GM18502 (cell line): Measurements from ENCODE around the gene TMEM240.
"Not testable (repeated sequence)": the region's sequence is repeated elsewhere in the genome, so short reads cannot be mapped to it uniquely, and the experiment has no call there.

Experiments
- ATAC-seq: cut with Tn5 transposase; IDR thresholded peaks from one replicate; pipeline ENCODE4 v1.9.1; 2021; ENCODE audit warnings: mild to moderate bottlenecking; ENCODE audit not compliant: unreplicated experiment, poor library complexity

The TMEM240 gene

GRCh38 chr1:1527092-1527816 is 13.2 kb downstream of the TMEM240 start:
- no peak for ATAC-seq

- ATAC-seq, result not testable (repeated sequence)
These were observed 13.9 kb downstream of the TMEM240 start for GRCh38 chr1:1526476-1526875.

DNA sequence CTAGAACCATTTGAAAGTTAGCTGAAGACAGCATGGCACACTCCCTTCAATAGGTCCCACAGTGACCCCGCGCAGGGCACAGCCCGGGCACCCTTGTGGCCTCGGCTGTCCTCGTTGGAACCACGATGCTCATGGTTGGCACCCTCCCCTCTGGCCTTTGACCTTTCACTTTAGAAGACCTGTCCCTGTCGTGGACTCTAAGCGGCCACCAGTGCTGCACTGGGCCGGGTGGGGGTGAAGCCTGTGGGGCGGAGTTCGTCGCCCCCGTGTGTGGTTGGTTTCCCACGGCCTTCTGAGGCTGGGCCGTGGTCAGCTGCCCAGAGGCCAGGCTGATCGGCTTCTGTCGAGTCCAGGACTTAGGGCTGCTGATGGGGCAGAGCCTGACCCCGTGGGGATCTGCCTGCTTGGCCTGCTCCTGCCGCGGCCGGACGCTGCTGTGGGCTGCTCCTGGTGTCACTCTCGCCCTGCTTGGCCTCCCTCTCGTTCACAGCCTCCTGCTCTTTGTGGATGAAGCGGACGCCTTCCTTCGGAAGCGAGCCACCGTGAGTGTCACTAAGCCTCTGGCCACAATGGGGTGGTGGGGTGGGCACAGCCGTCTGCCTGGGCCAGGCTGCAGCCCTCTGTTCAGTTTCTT is 15.6 kb downstream of the TMEM240 start:
- ATAC-seq, result not testable (repeated sequence)

- not testable (repeated sequence) for ATAC-seq
These were observed 16.8 kb downstream of the TMEM240 start for GRCh38 chr1:1523651-1524050.

DNA sequence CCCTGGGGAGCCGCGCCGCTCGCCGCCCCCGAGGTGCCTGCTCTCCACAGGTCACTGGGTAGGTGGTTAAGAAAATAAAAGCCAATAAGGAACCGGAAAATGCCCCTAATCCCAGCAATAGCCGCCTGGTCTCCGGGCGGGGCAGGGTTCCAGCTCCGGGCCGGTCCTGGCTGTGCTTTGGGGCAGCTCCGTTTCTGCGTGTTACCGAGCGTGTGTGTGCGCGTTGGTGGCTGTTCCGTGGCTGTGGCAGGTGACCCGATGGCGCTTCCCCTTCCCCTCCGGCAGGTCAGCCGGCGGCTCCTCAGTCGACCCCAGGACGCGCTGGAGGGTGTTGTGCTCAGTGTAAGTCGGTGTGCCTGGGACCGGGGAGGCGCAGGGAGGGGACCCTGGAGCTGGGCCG is 17.2 kb downstream of the TMEM240 start:
- ATAC-seq, result not testable (repeated sequence)

- not testable (repeated sequence) for ATAC-seq
These were observed 17.9 kb downstream of the TMEM240 start for GRCh38 chr1:1522536-1522935.

DNA sequence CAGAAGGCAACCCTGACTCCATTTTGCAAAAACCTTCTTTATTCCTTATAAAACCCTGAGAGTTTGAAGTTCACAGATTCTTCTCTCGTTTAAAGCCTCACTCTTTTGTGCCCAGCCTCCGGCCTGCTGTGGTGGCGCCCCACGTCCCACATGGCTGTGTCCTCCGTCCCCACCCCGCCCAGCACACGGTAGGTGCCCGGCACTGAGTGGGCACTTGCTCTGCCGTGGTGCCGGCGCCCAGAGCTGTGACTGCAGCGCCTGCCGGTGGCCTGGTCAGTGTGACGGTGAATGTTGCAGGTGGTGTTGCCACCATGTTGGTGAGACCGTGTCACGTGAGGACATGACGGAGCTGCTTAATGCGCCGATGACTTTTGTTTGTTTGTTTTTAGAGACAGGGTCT is 19.1 kb downstream of the TMEM240 start:
- no peak for ATAC-seq

DNA sequence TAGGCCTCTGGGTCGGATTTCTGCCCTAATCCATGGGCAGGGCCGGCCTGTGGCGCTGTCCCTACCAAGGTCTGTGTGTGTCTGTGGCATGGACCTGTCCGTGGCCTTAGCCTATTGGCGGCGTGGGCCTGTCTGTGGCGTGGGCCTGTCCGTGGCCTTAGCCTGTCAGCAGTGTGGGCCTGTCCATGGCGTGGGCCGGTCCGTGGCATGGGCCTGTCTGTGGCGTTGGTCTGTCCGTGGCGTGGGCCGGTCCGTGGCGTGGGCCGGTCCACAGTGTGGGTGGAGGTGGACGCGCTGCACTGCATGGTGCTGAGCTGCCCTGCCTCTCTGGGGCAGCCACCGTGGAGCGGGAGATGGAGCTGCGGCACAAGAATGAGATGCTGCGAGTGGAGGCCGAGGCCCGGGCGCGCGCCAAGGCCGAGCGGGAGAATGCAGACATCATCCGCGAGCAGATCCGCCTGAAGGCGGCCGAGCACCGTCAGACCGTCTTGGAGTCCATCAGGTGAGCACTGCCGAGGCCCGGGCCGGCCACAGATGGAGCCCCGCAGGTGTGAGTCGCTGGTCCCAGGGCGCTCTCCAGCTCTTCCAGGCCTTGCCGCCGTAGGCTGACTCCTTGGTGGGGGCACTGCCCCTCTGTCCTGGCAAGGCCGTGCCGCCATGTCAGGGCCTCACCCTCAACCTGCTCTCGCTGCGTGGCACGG is 20.5 kb downstream of the TMEM240 start:
- ATAC-seq, result not testable (repeated sequence)

GRCh38 chr1:1518621-1519007 is 21.8 kb downstream of the TMEM240 start:
- ATAC-seq, result not testable (repeated sequence)

DNA sequence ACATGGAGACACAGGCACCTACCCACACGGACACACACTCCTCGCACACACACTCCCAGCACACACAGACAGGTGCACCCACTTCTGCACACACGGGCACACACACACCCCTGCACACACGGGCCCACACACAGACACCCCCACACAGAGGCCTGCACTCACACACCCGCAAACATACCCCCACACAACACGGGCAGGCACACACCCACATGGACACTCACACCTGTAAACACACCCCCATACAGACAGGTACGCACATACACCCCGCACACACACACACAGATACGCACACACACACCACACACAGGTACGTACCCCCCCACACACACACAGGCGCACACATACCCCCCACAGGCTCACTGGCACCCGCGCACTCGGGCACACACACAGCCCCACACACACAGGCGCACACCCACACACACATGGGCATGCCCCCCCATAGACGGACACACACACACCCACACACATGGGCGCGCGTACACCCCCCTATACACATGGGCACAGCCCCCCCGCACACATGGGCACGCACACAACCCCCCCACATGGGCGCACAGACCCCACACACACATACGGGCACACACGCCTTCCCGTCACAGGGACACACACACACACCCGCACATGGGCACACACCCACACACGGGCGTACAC is 22.3 kb downstream of the TMEM240 start:
- ATAC-seq, result no peak

DNA sequence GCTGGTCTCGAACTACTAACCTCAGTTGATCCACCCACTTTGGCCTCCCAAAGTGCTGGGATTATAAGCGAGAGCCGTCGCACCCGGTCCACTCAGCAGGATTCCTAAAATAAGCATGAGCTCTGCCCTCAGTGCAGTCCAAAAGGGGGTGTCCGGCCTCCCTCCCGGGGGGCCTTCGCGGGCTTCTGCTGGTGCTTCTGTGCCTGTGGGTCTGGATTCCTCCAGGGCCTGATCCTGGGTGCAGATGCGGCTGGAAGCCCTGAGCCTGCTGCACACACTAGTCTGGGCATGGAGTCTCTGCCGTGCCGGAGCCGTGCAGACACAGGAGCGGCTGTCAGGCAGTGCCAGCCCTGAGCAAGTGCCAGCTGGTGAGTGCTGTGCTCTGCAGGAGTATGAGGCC is 23.5 kb downstream of the TMEM240 start:
- ATAC-seq, result not testable (repeated sequence)

GRCh38 chr1:1514376-1514775 is 26.0 kb downstream of the TMEM240 start:
- not testable (repeated sequence) for ATAC-seq

- not testable (repeated sequence) for ATAC-seq
These were observed 26.7 kb downstream of the TMEM240 start for GRCh38 chr1:1513675-1514074.

DNA sequence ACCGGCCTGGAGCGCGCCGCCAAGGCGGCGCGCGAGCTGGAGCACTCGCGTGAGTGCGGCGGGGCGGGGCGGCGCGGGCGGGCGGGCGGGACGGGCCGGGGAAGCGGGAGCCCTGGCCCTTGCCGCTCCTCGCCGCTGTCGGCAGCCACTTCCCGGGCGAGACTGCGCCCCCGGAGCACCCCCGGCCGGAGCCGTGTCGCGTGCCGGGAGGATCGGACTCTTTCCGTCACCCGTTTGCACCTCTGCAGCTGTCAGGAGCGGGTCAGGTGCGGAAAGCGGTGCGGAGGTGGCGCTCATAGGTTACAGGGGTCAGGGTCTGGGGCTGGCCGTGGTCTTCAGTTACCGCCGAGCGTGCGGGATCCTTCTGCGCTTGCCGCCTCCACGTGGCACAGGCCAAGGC is 28.0 kb downstream of the TMEM240 start:
- peak; percentile 12 for ATAC-seq

DNA sequence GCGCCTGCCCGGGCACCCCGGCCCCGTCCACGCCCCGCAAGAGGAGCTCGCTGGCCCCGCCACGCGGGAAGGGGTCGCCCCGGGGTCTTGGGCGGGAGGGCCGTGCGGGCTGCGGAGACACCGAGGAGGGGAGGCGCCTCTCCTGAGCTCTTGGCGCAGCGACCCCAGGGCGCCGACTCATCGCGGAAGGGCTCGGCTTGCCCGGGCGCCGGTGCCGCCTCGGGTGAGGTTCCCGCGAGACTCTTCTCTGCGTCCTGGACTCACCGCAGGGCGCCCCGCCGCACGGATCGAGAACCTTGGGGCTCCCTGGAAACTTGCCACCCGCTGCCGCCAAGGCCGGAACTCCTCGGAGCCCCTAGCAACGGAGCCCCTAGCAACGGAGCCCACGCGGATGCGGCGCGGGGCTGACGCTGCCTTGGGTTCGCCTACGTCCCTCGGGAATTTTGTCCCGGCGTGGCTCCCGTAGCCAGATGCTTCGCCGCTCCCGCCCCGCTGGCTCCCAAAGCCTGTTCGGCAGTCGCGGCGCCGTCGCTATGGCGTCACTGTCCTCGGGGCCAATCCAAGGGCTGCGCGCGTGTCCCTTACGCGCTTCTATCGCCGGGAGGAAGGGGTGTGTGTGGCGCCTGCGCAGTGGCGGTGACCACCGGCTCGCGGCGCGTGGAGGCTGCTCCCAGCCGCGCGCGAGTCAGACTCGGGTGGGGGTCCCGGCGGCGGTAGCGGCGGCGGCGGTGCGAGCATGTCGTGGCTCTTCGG is 28.7 kb downstream of the TMEM240 start, which contains the start of gene ATAD3A:
Gene ATAD3A (plus strand): TSS at position 630 of the 753 bp plus-strand sequence. CDS start 107 bp downstream, at position 737.
- peak; percentile 85 for ATAC-seq

- ATAC-seq, result no peak
These were observed 29.4 kb downstream of the TMEM240 start for GRCh38 chr1:1510912-1511532.

DNA sequence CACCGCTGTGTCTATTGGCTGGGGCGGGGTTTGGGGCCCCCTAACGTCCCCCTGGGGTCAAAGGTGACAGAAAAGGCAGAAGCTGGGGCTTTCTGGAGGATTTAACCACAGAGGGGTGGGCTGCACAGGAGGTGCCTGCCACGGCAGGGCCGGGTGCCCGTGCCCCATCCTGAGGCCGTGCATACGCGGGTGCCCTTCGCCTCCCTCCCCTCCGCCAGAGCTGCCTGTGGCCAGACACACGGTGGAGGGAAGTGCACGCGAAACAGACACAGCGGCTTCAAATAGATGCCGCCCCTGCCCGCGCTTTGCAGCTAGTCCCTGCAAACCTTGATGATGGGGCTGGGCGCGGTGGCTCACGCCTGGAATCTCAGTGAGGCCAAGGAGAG is 31.0 kb downstream of the TMEM240 start:
- not testable (repeated sequence) for ATAC-seq

DNA sequence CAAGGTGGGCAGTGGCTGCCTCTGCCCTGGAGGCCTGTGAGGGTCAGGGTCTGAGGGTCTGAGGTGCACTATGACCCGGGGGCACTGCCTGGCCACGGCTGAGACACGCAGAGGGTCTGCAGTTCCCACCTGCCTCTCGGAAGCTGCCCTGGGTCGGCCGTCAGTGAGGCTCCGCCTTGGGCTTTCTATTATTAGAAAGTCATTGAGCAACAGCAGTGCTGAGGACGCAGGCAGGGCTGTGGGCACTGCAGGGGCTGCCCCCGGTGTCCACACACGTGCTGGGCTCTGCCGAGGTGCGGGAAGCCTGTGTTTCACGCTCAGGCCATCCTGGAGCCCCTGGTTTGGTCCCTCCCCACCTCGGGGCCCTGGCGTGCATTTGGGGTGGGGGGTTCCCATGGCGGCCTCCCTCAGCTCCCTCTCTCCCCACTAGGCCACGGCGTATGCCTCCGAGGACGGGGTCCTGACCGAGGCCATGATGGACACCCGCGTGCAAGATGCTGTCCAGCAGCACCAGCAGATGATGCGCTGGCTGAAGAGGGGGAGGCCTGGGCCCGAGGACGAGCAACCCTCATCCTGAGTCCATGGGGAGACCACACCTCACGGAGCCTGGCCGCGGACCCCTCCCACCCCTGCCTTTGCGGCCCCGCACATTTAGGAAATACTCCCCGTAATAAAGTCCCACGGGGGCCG is 31.5 kb downstream of the TMEM240 start:
- not testable (repeated sequence) for ATAC-seq

DNA sequence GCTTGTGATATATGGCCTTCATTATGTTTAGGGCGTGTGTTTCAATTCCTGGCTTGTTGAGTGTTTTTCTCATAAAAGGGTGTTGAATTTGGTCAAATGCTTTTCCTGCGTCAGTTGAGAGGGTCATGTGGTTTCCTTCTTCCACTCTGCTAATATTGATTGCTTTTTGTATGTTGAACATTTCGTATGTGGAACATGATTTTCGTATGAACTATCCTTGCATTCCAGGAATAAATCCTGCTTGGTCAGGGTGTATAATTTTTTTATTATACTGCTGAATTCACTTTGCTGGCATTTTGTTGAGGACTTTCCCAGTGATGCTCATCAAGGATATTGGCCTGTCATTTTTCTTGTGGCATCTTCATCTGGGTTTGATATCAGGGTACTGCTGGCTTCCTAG is 33.1 kb downstream of the TMEM240 start:
- no peak for ATAC-seq
